ENCODE results near the gene AGBL1. TPM values are rescaled to one million over a fixed set of nuclear protein-coding genes. Genes with fewer than 3 reads are reported as not detected.

AGBL1 gene
- total and polyA plus RNA-seq, 7 donors: 0.96 to 34.8 (median 6.6) TPM

DNA sequence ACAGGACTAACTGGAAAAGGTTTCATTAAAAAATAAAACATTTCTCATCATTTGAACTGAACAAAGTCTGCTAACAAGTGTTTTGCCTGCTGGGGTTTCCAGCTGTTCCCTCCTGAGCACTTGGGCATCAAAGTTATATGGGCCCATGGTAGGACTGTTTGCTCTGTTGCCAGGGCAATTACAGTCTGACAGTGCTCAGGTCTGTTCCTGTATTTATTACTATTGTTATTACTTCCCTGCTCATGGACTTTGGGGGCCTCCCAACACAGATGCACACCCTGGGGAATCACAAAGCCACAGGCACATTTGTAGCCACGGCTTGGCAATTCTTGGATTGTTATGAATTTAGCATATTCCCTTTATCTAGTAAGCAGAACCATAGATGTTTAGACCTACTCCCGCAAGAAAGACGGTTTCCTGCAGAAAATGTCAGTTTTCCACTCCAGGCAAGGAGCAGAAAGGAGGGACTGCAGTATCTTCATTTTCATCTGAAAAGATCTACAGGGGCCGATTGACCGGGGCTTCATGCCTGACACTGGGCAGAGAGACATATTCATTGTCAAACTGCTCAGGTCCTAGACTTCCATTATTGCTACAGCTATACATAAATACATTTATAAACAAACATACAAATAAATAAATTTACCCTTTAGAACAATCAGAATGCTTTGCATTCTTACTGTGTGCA, 580.2 kb downstream of the AGBL1 start:
- intact Hi-C loops (cut with DNase I): no loop called here

DNA sequence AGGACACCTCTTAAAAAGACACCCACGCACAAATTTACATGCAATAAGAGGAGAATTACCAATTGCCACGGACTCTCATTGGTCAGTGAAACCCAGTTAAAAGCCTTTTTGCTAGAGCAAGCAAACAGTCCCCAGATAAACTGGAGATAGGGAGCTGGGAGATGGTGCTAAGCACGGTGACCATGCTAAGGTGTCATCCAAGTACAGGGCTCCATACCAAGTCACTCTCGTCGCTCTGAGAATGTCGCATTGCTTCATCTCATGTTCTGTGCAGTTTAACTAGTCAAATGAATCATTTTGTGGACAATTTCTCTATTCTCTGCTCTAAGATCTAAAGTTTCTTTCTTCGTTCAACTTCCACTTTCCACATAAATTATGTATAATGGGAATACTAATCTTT, 581.9 kb downstream of the AGBL1 start:
- H3K4me3 ChIP-seq: no peak overlapping the region
- H3K9me3 ChIP-seq: no peaks in the 10 kb centered on the region
- H3K27me3 ChIP-seq (ENCODE audit: insufficient read depth in 3 of 3, low read length in 2 of 3): no peaks in the 10 kb centered on the region
- intact Hi-C loops (cut with DNase I): no loop called here
- no peak overlapping the region for H3K27ac ChIP-seq
- DNase-seq (no peak), ATAC-seq (peak in 2 of 4 donors; percentile 57 to 74)
- WGBS, 3 donors: 53 to 84% (median 67%) methylated on average over 7 of the region's 7 CpGs
- TF ChIP-seq, protein P1, sequence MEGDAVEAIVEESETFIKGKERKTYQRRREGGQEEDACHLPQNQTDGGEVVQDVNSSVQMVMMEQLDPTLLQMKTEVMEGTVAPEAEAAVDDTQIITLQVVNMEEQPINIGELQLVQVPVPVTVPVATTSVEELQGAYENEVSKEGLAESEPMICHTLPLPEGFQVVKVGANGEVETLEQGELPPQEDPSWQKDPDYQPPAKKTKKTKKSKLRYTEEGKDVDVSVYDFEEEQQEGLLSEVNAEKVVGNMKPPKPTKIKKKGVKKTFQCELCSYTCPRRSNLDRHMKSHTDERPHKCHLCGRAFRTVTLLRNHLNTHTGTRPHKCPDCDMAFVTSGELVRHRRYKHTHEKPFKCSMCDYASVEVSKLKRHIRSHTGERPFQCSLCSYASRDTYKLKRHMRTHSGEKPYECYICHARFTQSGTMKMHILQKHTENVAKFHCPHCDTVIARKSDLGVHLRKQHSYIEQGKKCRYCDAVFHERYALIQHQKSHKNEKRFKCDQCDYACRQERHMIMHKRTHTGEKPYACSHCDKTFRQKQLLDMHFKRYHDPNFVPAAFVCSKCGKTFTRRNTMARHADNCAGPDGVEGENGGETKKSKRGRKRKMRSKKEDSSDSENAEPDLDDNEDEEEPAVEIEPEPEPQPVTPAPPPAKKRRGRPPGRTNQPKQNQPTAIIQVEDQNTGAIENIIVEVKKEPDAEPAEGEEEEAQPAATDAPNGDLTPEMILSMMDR (IDR thresholded peaks at IDR 0.05): no peak
- no peaks in the 10 kb centered on the region for H3K36me3 ChIP-seq (ENCODE audit: insufficient read depth in 1 of 2, low read depth in 1 of 2)
- peaks cover 4% of the 10 kb centered on the region for H3K4me1 ChIP-seq

More for the DNA sequence above, 580.2 kb downstream of the AGBL1 start:
- no peak for DNase-seq
- no peak overlapping the region for H3K27ac ChIP-seq
- no peak for ATAC-seq
- TF ChIP-seq, protein P1 (IDR thresholded peaks at IDR 0.05): no peak
- H3K9me3 ChIP-seq: no peaks in the 10 kb centered on the region
- H3K36me3 ChIP-seq (ENCODE audit: insufficient read depth in 1 of 2, low read depth in 1 of 2): no peaks in the 10 kb centered on the region
- no peak overlapping the region for H3K4me3 ChIP-seq
- H3K27me3 ChIP-seq (ENCODE audit: insufficient read depth in 3 of 3, low read length in 2 of 3): no peaks in the 10 kb centered on the region
- 78 to 85% (median 84%) methylated on average over 5 of the region's 5 CpGs for WGBS, 3 donors
- H3K4me1 ChIP-seq: peaks cover 4% of the 10 kb centered on the region

DNA sequence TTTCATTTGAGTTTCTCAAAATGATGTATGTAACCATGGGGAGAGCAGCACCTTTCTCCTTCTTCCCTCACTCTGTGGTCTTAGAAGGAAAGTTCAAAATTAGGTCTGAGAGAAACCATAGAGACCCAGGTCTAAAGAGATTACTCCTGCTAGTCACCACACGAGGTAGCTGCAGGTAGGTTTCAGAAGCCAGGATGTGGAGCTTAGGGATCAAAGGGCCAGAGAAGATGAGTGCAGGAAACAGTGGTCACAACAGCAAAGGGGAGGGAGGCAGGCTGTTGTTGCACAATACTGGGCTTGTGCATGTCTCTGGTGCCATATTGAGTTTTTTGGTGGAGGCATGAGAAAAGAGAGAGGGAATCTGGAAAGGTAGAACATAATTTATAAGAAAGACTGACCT, 583.6 kb downstream of the AGBL1 start:
- no peaks in the 10 kb centered on the region for H3K27me3 ChIP-seq (ENCODE audit: insufficient read depth in 3 of 3, low read length in 2 of 3)

DNA sequence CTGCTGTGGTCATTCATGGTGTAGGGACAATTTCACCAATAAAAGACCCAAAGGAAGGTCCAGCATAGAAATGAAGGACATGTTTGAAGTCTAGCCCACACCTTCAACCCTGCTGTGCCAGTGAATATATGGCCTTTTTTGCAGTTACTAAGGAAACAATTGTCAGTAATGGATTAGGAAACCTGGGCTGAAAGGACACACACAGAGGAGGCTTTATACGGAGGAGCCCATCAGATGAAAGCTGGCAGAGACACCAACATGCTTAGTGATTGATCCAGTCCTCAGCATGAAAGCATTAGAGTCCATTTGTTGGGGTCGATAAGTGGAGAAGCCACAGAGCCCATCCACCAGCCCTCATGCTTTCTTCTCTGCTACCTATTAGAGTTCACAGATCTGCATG, 584.3 kb downstream of the AGBL1 start:
- H3K27ac ChIP-seq: no peak overlapping the region
- ATAC-seq: no peak
- H3K4me3 ChIP-seq: no peak overlapping the region
- intact Hi-C loops (cut with DNase I): no loop called here
- H3K9me3 ChIP-seq: no peaks in the 10 kb centered on the region
- H3K36me3 ChIP-seq (ENCODE audit: insufficient read depth in 1 of 2, low read depth in 1 of 2): no peaks in the 10 kb centered on the region
- no peak for DNase-seq
- no peaks in the 10 kb centered on the region for H3K27me3 ChIP-seq (ENCODE audit: insufficient read depth in 3 of 3, low read length in 2 of 3)
- peaks cover 4% of the 10 kb centered on the region for H3K4me1 ChIP-seq
- 47 to 69% (median 61%) methylated on average over 2 of the region's 2 CpGs for WGBS, 3 donors
- TF ChIP-seq, protein P1 (IDR thresholded peaks at IDR 0.05): no peak

More for the DNA sequence above, 583.6 kb downstream of the AGBL1 start:
- Histone ChIP-seq H3K4me3 (no peak overlapping the region), H3K4me1 (peaks cover 4% of the 10 kb centered on the region), H3K9me3 (no peaks in the 10 kb centered on the region), H3K36me3 (ENCODE audit: insufficient read depth in 1 of 2, low read depth in 1 of 2) (no peaks in the 10 kb centered on the region), H3K27ac (no peak overlapping the region)
- DNase-seq (no peak), ATAC-seq (no peak)
- intact Hi-C loops (cut with DNase I): no loop called here
- TF ChIP-seq, protein P1 (IDR thresholded peaks at IDR 0.05): no peak
- WGBS, 3 donors: 51 to 73% (median 67%) methylated on average over 1 of the region's 1 CpG

DNA sequence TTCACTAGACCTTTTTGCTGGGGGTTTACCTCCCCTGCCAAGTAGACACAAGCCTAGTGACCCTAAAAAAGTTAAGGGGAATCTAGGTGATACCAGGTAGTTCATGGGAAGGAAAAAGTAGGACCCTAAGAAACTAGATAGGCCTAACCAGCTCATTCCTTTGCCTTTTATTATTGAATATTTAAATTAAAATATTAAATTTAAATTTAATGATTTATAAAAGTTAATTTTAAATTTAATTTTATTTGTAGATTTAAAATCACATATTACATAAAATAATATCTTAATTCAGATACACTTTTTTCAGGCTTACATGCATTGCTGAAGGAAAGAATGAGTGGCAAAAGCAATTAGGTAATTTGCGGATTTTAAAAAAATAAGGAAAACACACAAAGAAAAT, 584.9 kb downstream of the AGBL1 start:
- no peaks in the 10 kb centered on the region for H3K36me3 ChIP-seq (ENCODE audit: insufficient read depth in 1 of 2, low read depth in 1 of 2)
- peaks cover 4% of the 10 kb centered on the region for H3K4me1 ChIP-seq
- H3K27ac ChIP-seq: no peak overlapping the region
- TF ChIP-seq, protein P1 (IDR thresholded peaks at IDR 0.05): no peak
- no peak for DNase-seq
- no peak for ATAC-seq
- H3K9me3 ChIP-seq: no peaks in the 10 kb centered on the region
- no peak overlapping the region for H3K4me3 ChIP-seq
- H3K27me3 ChIP-seq (ENCODE audit: insufficient read depth in 3 of 3, low read length in 2 of 3): no peaks in the 10 kb centered on the region
- whole genome bisulfite sequencing, 3 donors: 97 to 98% (median 97%) methylated on average over 1 of the region's 1 CpG
- intact Hi-C loops (cut with DNase I): no loop called here

Data from psoas muscle (tissue), 8 donors.